NT2/D1 (cell line): ENCODE measurements around the gene GRAMD1B.

Experiments
- SUZ12 ChIP-seq: IDR thresholded peaks from 2 replicates; pipeline ENCODE4 v1.6.1; 2011; ENCODE audit not compliant: insufficient read length, insufficient read depth; ENCODE audit errors: extremely low read depth
- YY1 ChIP-seq: IDR thresholded peaks from 2 replicates; pipeline ENCODE4 v1.6.1; 2011; ENCODE audit not compliant: insufficient read length, insufficient read depth
- ZNF274 ChIP-seq: IDR thresholded peaks from 2 replicates; pipeline ENCODE4 v1.6.1; 2011; ENCODE audit warnings: mild to moderate bottlenecking, low read depth, low read length

- TF ChIP-seq ZNF274: no peak
- TF ChIP-seq YY1: no peak
- no peak for TF ChIP-seq SUZ12
Measured at GRCh38 chr11:123641495-123641840, 211.4 kb downstream of the GRAMD1B start.
